ENCODE measurements around the gene RFX8.

DNA sequence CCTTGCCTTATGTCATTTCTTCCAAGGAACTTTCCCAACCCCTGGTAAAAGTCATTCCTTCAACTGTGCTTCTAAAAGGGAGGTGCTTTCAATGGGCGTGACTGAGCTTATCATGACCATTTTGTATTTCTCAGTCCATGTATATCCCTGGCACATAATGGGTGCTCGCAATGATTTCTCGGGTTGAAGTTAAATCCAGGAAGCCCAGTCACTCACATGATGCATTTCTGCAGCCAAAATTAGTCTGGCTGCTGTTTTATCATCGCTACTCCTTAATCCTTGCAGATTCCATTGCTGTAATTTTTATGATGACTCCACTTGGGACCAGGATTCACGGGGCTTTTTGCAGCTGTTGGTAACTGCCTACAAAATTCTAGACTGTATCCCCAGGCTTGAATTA, 25.9 kb upstream of the RFX8 start:
- TF ChIP-seq CTCF (IDR thresholded peaks at IDR 0.05; ENCODE audit: extremely low read depth in 1 of 2, insufficient read depth in 1 of 2, low read depth in 1 of 2, low read length in 2 of 2) (no peak), EZH2 (IDR thresholded peaks at IDR 0.05; ENCODE audit: borderline replicate concordance, low read depth, low read length, severe bottlenecking) (no peak), POLR2AphosphoS5 (IDR thresholded peaks at IDR 0.05; ENCODE audit: insufficient read depth, low read depth, low read length) (no peak), POLR2A (IDR thresholded peaks at IDR 0.05; ENCODE audit: low read depth, low read length) (no peak), JUN (IDR thresholded peaks at IDR 0.05; ENCODE audit: borderline replicate concordance, insufficient read depth, insufficient read length, low read depth) (no peak), MYC (IDR thresholded peaks at IDR 0.05; ENCODE audit: low read depth, low read length) (no peak)

Measured in endothelial cell of umbilical vein (primary cell).